ENCODE measurements around the gene BACE1.
A peak's percentile ranks its signal among the peaks of the same experiment; 100 is the strongest.

BACE1 gene

GRCh38 chr11:117305145-117305544 is 10.9 kb downstream of the BACE1 start:
- no peak for DNase-seq

- no peak for DNase-seq
Observed at GRCh38 chr11:117303646-117304315, 12.3 kb downstream of the BACE1 start.

- DNase-seq: no peak
Observed at GRCh38 chr11:117303101-117303500, 13.0 kb downstream of the BACE1 start.

GRCh38 chr11:117302228-117302627 is 13.8 kb downstream of the BACE1 start:
- DNase-seq: no peak

- no peak for DNase-seq
Observed at GRCh38 chr11:117300773-117301172, 15.3 kb downstream of the BACE1 start.

- DNase-seq: no peak
Observed at GRCh38 chr11:117300283-117300663, 15.8 kb downstream of the BACE1 start.

GRCh38 chr11:117299351-117300282 is 16.4 kb downstream of the BACE1 start:
- no peak for DNase-seq

- DNase-seq: no peak
Observed at GRCh38 chr11:117298195-117298594, 17.9 kb downstream of the BACE1 start.

GRCh38 chr11:117296881-117297280 is 19.2 kb downstream of the BACE1 start:
- no peak for DNase-seq

GRCh38 chr11:117295438-117296137 is 20.5 kb downstream of the BACE1 start:
- DNase-seq: no peak

- DNase-seq: no peak
Observed at GRCh38 chr11:117292616-117293015, 23.4 kb downstream of the BACE1 start.

- no peak for DNase-seq
Observed at GRCh38 chr11:117290809-117291396, 25.2 kb downstream of the BACE1 start, which contains the start of gene BACE1-AS. BACE1-AS (plus strand) TSS chr11:117291346.

- DNase-seq: no peak
Observed at GRCh38 chr11:117289795-117290194, 26.3 kb downstream of the BACE1 start.

- DNase-seq: no peak
Observed at GRCh38 chr11:117287668-117288067, 28.4 kb downstream of the BACE1 start.

- no peak for DNase-seq
Observed at GRCh38 chr11:117286588-117286987, 29.5 kb downstream of the BACE1 start.

- DNase-seq: no peak
Observed at GRCh38 chr11:117284053-117284452, 32.0 kb downstream of the BACE1 start.

- no peak for DNase-seq
Observed at GRCh38 chr11:117282956-117283355, 33.1 kb downstream of the BACE1 start.

- DNase-seq: no peak
Observed at GRCh38 chr11:117281869-117282268, 34.2 kb downstream of the BACE1 start.

- DNase-seq: no peak
Observed at GRCh38 chr11:117281159-117281558, 34.9 kb downstream of the BACE1 start.

GRCh38 chr11:117279711-117280376 is 36.2 kb downstream of the BACE1 start:
- no peak for DNase-seq

- no peak for DNase-seq
Observed at GRCh38 chr11:117278347-117278746, 37.7 kb downstream of the BACE1 start.

GRCh38 chr11:117273550-117274289 is 42.3 kb downstream of the BACE1 start:
- peak; percentile 31 for DNase-seq

Measured in MV-4-11 (cell line).